ENCODE results near the gene ENOX2. TPM values are rescaled to one million over a fixed set of nuclear protein-coding genes. Genes with fewer than 3 reads are reported as not detected.

The ENOX2 gene
- total RNA-seq, 2 donors from 2014 or later, result 7.3 to 26.2 TPM

GRCh38 chrX:130846746-130847145 lies 56.3 kb downstream of the ENOX2 start:
- Histone ChIP-seq H3K9me3 (ENCODE audit: control insufficient read depth, low read length) (no peaks in the 10 kb centered on the region), H3K4me3 (ENCODE audit: low read length) (no peak overlapping the region), H3K27me3 (ENCODE audit: control insufficient read depth, insufficient read depth, low read length, poor library complexity, severe bottlenecking) (no peaks in the 10 kb centered on the region), H3K36me3 (ENCODE audit: control insufficient read depth, insufficient read depth, low read length) (no peaks in the 10 kb centered on the region), H3K9ac (ENCODE audit: extremely low read depth, low read length, poor library complexity, severe bottlenecking) (no peak overlapping the region), H3K27ac (ENCODE audit: low read depth, low read length) (no peak overlapping the region), H3K4me1 (ENCODE audit: control insufficient read depth, insufficient read depth, low read length) (no peaks in the 10 kb centered on the region)
- Mint-ChIP-seq H3K4me1 (peaks cover 17% of the 10 kb centered on the region), H3K9me3 (no peaks in the 10 kb centered on the region), H3K27ac (no peak overlapping the region), H3K4me3 (no peak overlapping the region), H3K27me3 (ENCODE audit: insufficient read depth) (no peaks in the 10 kb centered on the region), H3K36me3 (ENCODE audit: low read depth) (no peaks in the 10 kb centered on the region)
- no peak for DNase-seq
- no peak for TF ChIP-seq CTCF (conservative IDR thresholded peaks at IDR 0.05)
- 96% methylated on average over 2 of the region's 2 CpGs; no CpG with 5 or more reads in 1 of the 2 experiments for WGBS, 2 experiments (ENCODE audit: insufficient coverage in 1 of 2, insufficient read length in 1 of 2)

GRCh38 chrX:130841776-130842175 lies 61.2 kb downstream of the ENOX2 start:
- no peak overlapping the region for H3K27ac Mint-ChIP-seq
- no peak for TF ChIP-seq CTCF (conservative IDR thresholded peaks at IDR 0.05)
- H3K9ac ChIP-seq (ENCODE audit: extremely low read depth, low read length, poor library complexity, severe bottlenecking), result no peak overlapping the region
- no peak overlapping the region for H3K4me3 Mint-ChIP-seq
- peaks cover 16% of the 10 kb centered on the region for H3K4me1 Mint-ChIP-seq
- H3K9me3 Mint-ChIP-seq, result no peaks in the 10 kb centered on the region
- WGBS, 2 experiments (ENCODE audit: insufficient coverage in 1 of 2, insufficient read length in 1 of 2), result 83% methylated on average over 1 of the region's 3 CpGs; no CpG with 5 or more reads in 1 of the 2 experiments
- H3K27me3 ChIP-seq (ENCODE audit: control insufficient read depth, insufficient read depth, low read length, poor library complexity, severe bottlenecking), result no peaks in the 10 kb centered on the region
- no peaks in the 10 kb centered on the region for H3K9me3 ChIP-seq (ENCODE audit: control insufficient read depth, low read length)
- no peaks in the 10 kb centered on the region for H3K36me3 Mint-ChIP-seq (ENCODE audit: low read depth)
- H3K36me3 ChIP-seq (ENCODE audit: control insufficient read depth, insufficient read depth, low read length), result no peaks in the 10 kb centered on the region
- H3K4me3 ChIP-seq (ENCODE audit: low read length), result no peak overlapping the region
- no peak for DNase-seq
- no peaks in the 10 kb centered on the region for H3K27me3 Mint-ChIP-seq (ENCODE audit: insufficient read depth)
- H3K27ac ChIP-seq (ENCODE audit: low read depth, low read length), result peak overlapping the region; percentile 49
- H3K4me1 ChIP-seq (ENCODE audit: control insufficient read depth, insufficient read depth, low read length), result no peaks in the 10 kb centered on the region

GRCh38 chrX:130840345-130840744 lies 62.7 kb downstream of the ENOX2 start:
- no peak for DNase-seq
- H3K36me3 Mint-ChIP-seq (ENCODE audit: low read depth), result no peaks in the 10 kb centered on the region
- peaks cover 29% of the 10 kb centered on the region for H3K4me1 Mint-ChIP-seq
- Histone ChIP-seq H3K9me3 (ENCODE audit: control insufficient read depth, low read length) (no peaks in the 10 kb centered on the region), H3K36me3 (ENCODE audit: control insufficient read depth, insufficient read depth, low read length) (no peaks in the 10 kb centered on the region), H3K4me1 (ENCODE audit: control insufficient read depth, insufficient read depth, low read length) (no peaks in the 10 kb centered on the region), H3K9ac (ENCODE audit: extremely low read depth, low read length, poor library complexity, severe bottlenecking) (no peak overlapping the region), H3K4me3 (ENCODE audit: low read length) (no peak overlapping the region), H3K27me3 (ENCODE audit: control insufficient read depth, insufficient read depth, low read length, poor library complexity, severe bottlenecking) (no peaks in the 10 kb centered on the region), H3K27ac (ENCODE audit: low read depth, low read length) (no peak overlapping the region)
- 100% methylated on average over 1 of the region's 2 CpGs; no CpG with 5 or more reads in 1 of the 2 experiments for WGBS, 2 experiments (ENCODE audit: insufficient coverage in 1 of 2, insufficient read length in 1 of 2)
- H3K27me3 Mint-ChIP-seq (ENCODE audit: insufficient read depth), result no peaks in the 10 kb centered on the region
- H3K4me3 Mint-ChIP-seq, result no peak overlapping the region
- no peak overlapping the region for H3K27ac Mint-ChIP-seq
- TF ChIP-seq CTCF (conservative IDR thresholded peaks at IDR 0.05), result no peak
- H3K9me3 Mint-ChIP-seq, result no peaks in the 10 kb centered on the region

Measured in endodermal cell (in vitro differentiated cells).